Breast epithelium (tissue), 3 donors: ENCODE results near the gene MAGT1.

Experiments used
- CTCF ChIP-seq, 3 donors: fragments of 450-650 bp; IDR thresholded peaks; one replicate each; pipeline ENCODE4 v1.5.1; 2016 to 2017; ENCODE audit warnings: antibody characterized with exemption in 3 of 3, mild to moderate bottlenecking in 3 of 3, moderate library complexity in 3 of 3
- POLR2A ChIP-seq: fragments of 450-650 bp; IDR thresholded peaks from one replicate; pipeline ENCODE4 v1.6.1; 2016; ENCODE audit warnings: antibody characterized with exemption, mild to moderate bottlenecking, moderate library complexity
- POLR2AphosphoS5 ChIP-seq, 3 donors: sonication (generic); formaldehyde crosslinking; IDR thresholded peaks; one replicate each; pipeline ENCODE4 v1.6.1; 2017; ENCODE audit warnings: antibody characterized with exemption in 3 of 3

GRCh38 chrX:77786365-77786680 lies 108.9 kb downstream of the MAGT1 start:
- TF ChIP-seq CTCF (IDR thresholded peaks at IDR 0.05) (no peak), POLR2A (no peak), POLR2AphosphoS5 (IDR thresholded peaks at IDR 0.05) (no peak)
